ENCODE data around the gene ADGRF1. TPM values are rescaled to one million over a fixed set of nuclear protein-coding genes. Genes with fewer than 3 reads are reported as not detected.

The ADGRF1 gene
- polyA plus RNA-seq, 1 experiment: not detected

- CTCF ChIA-PET: no interaction called here
- POLR2A ChIA-PET: no interaction called here
- Histone ChIP-seq H3K9me3 (ENCODE audit: control insufficient read depth, insufficient read depth, low read length) (no peaks in the 10 kb centered on the region), H3K27me3 (ENCODE audit: control insufficient read depth, insufficient read depth, low read length) (no peaks in the 10 kb centered on the region), H3K27ac (ENCODE audit: low read depth, low read length) (no peak overlapping the region), H3K4me3 (ENCODE audit: low read depth, low read length) (no peak overlapping the region)
- TF ChIP-seq CTCF (IDR thresholded peaks at IDR 0.05; ENCODE audit: low read depth, low read length): no peak
- no peak for DNase-seq (ENCODE audit: low read depth, low spot score)
These were observed 27.7 kb downstream of the ADGRF1 start for GRCh38 chr6:47014401-47014800.

GRCh38 chr6:47009583-47009982 is 32.5 kb downstream of the ADGRF1 start:
- Histone ChIP-seq H3K4me3 (ENCODE audit: low read depth, low read length) (no peak overlapping the region), H3K27me3 (ENCODE audit: control insufficient read depth, insufficient read depth, low read length) (no peaks in the 10 kb centered on the region), H3K27ac (ENCODE audit: low read depth, low read length) (no peak overlapping the region), H3K9me3 (ENCODE audit: control insufficient read depth, insufficient read depth, low read length) (no peaks in the 10 kb centered on the region)
- POLR2A ChIA-PET: no interaction called here
- CTCF ChIA-PET: no interaction called here
- no peak for DNase-seq (ENCODE audit: low read depth, low spot score)
- no peak for TF ChIP-seq CTCF (IDR thresholded peaks at IDR 0.05; ENCODE audit: low read depth, low read length)

- TF ChIP-seq CTCF (IDR thresholded peaks at IDR 0.05; ENCODE audit: low read depth, low read length): no peak
- Histone ChIP-seq H3K27ac (ENCODE audit: low read depth, low read length) (no peak overlapping the region), H3K27me3 (ENCODE audit: control insufficient read depth, insufficient read depth, low read length) (no peaks in the 10 kb centered on the region), H3K9me3 (ENCODE audit: control insufficient read depth, insufficient read depth, low read length) (no peaks in the 10 kb centered on the region), H3K4me3 (ENCODE audit: low read depth, low read length) (no peak overlapping the region)
- ChIA-PET POLR2A (no interaction called here), CTCF (no interaction called here)
- DNase-seq (ENCODE audit: low read depth, low spot score): no peak
These were observed 33.8 kb downstream of the ADGRF1 start for GRCh38 chr6:47008397-47008763.

GRCh38 chr6:47007657-47008396 is 34.3 kb downstream of the ADGRF1 start:
- ChIA-PET POLR2A (no interaction called here), CTCF (no interaction called here)
- no peaks in the 10 kb centered on the region for H3K27me3 ChIP-seq (ENCODE audit: control insufficient read depth, insufficient read depth, low read length)
- DNase-seq (ENCODE audit: low read depth, low spot score): no peak
- no peaks in the 10 kb centered on the region for H3K9me3 ChIP-seq (ENCODE audit: control insufficient read depth, insufficient read depth, low read length)
- no peak for TF ChIP-seq CTCF (IDR thresholded peaks at IDR 0.05; ENCODE audit: low read depth, low read length)
- H3K27ac ChIP-seq (ENCODE audit: low read depth, low read length): no peak overlapping the region
- no peak overlapping the region for H3K4me3 ChIP-seq (ENCODE audit: low read depth, low read length)

- ChIA-PET POLR2A (no interaction called here), CTCF (no interaction called here)
- DNase-seq (ENCODE audit: low read depth, low spot score): no peak
- Histone ChIP-seq H3K4me3 (ENCODE audit: low read depth, low read length) (no peak overlapping the region), H3K27me3 (ENCODE audit: control insufficient read depth, insufficient read depth, low read length) (no peaks in the 10 kb centered on the region), H3K27ac (ENCODE audit: low read depth, low read length) (no peak overlapping the region), H3K9me3 (ENCODE audit: control insufficient read depth, insufficient read depth, low read length) (no peaks in the 10 kb centered on the region)
- TF ChIP-seq CTCF (IDR thresholded peaks at IDR 0.05; ENCODE audit: low read depth, low read length): no peak
These were observed 36.6 kb downstream of the ADGRF1 start for GRCh38 chr6:47005486-47005885.
